Activated CD8-positive, alpha-beta T cell treated with anti-CD3 and anti-CD28 coated beads, Interleukin-2, amount 10 ng/mL, durations not matched to agents 7 days and 5 days (primary cell): ENCODE data around the gene NOS1AP. TPM values are rescaled to one million over a fixed set of nuclear protein-coding genes. Genes with fewer than 3 reads are reported as not detected.

Experiments used
- ATAC-seq: fragments of 150-1000 bp; cut with Tn5 transposase; one replicate; pipeline ENCODE4 v1.10.0; 2021; ENCODE audit warnings: moderate library complexity
- CTCF ChIA-PET: fragments of 350-600 bp; sonication (Branson Sonifier 250); formaldehyde crosslinking; loops from one replicate; lab custom pipeline; 2021; ENCODE audit warnings: antibody characterized with exemption; lab: Charles Lee
- POLR2A ChIA-PET: fragments of 350-600 bp; sonication (Branson Sonifier 250); formaldehyde crosslinking; loops from one replicate; lab custom pipeline; 2021; ENCODE audit warnings: antibody characterized with exemption; lab: Charles Lee
- DNase-seq: peaks from one replicate; pipeline ENCODE4 v3.0.0-alpha.2; 2020
- H3K27ac Mint-ChIP-seq: one replicate; pipeline ENCODE4 v1.8.0; 2021; ENCODE audit warnings: mild to moderate bottlenecking, mixed read lengths
- H3K27me3 Mint-ChIP-seq: one replicate; pipeline ENCODE4 v1.8.0; 2021; ENCODE audit warnings: low read depth, mixed read lengths
- H3K36me3 Mint-ChIP-seq: one replicate; pipeline ENCODE4 v1.8.0; 2021; ENCODE audit warnings: low read depth, mixed read lengths
- H3K4me1 Mint-ChIP-seq: one replicate; pipeline ENCODE4 v1.8.0; 2021; ENCODE audit warnings: low read depth, mixed read lengths
- H3K4me3 Mint-ChIP-seq: one replicate; pipeline ENCODE4 v1.8.0; 2021; ENCODE audit warnings: mild to moderate bottlenecking, mixed read lengths
- H3K9me3 Mint-ChIP-seq: one replicate; pipeline ENCODE4 v1.8.0; 2022; ENCODE audit warnings: mixed read lengths; ENCODE audit not compliant: insufficient read depth
- total RNA-seq, 2 experiments: library from RNA; stranded (reverse); gene quantifications; one replicate each; pipeline ENCODE4 v1.2.3, GENCODE V29; 2021

The NOS1AP gene
- total RNA-seq, 2 experiments from 2014 or later: not detected

DNA sequence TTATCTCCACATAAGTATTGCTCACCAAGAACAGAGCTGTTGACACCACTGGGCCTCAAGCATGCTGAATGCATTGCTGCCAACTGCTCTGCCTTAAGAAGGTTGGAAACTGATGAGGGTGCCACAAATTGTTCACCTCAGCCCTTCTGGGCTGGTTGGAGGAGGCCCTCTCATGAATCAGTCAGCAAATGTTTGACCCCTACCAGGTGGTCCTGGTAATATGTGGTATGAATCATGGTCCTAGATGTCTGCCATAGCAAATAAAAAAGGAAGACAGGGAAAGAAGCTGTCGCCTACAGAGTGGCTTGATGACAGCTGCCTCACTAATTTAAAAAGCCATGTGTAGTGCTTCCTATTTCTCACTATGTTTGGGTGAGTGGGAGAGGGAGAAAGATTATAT lies 295.0 kb downstream of the NOS1AP start:
- Mint-ChIP-seq H3K27ac (no peak overlapping the region), H3K27me3 (no peaks in the 10 kb centered on the region)
- POLR2A ChIA-PET: no interaction called here

DNA sequence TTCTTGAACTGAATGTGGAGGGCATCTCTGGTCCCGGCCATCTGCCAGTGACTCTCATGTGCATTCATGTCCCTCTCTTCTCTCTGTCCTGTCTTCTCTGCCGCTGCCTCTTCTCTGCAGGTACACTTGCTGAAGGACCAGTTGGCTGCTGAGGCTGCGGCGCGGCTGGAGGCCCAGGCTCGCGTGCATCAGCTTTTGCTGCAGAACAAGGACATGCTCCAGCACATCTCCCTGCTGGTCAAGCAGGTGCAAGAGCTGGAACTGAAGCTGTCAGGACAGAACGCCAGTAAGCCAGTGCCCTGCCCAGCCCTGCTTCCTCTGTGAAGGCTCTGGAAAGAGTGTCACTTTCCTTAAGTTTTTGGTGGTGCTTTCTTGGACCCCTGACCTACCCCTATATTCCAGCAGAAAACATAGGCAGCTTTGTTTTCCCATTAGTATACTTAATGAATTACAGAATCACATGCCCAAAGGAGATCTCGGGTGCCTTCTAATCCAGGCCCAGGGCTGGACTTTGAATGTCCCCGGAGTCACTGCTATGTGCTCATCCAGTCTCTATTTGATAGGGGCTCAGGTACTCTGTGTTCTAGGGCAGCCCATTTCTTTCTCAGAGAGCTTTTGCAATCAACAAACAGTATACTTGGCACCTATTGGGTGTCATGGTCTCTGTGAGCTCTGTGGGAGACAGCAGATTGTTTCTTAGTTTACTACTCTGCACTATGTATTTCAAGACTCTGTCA lies 296.0 kb downstream of the NOS1AP start:
- Mint-ChIP-seq H3K4me1 (no peaks in the 10 kb centered on the region), H3K27ac (no peak overlapping the region), H3K36me3 (no peaks in the 10 kb centered on the region), H3K9me3 (no peaks in the 10 kb centered on the region), H3K27me3 (no peaks in the 10 kb centered on the region), H3K4me3 (no peak overlapping the region)
- ATAC-seq (no peak), DNase-seq (no peak)
- ChIA-PET CTCF (no interaction called here), POLR2A (no interaction called here)

More for the DNA sequence above, 295.0 kb downstream of the NOS1AP start:
- no peak overlapping the region for H3K4me3 Mint-ChIP-seq
- no peaks in the 10 kb centered on the region for H3K36me3 Mint-ChIP-seq
- no peaks in the 10 kb centered on the region for H3K4me1 Mint-ChIP-seq
- DNase-seq: no peak
- CTCF ChIA-PET: no interaction called here
- ATAC-seq: no peak
- no peaks in the 10 kb centered on the region for H3K9me3 Mint-ChIP-seq

DNA sequence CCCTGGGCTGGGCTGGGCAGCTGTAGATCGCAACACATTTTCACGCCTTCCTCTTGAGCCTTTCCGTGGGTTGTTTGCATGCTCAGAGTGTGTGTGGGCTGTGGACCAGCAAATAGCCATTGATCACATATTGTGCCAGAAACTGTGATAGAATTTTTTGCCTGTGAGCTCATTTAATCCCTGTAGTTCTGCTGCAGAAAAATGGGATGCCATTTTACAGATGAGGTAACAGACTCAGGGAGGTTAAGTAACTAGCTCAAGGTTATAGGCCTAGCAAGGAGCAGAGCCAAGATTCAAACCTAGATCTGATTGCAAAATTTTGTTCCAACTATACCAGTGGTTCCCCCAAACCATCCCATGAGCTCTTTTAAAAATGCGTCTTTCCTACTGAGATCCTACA lies 296.7 kb downstream of the NOS1AP start:
- H3K27ac Mint-ChIP-seq: no peak overlapping the region
- no peaks in the 10 kb centered on the region for H3K27me3 Mint-ChIP-seq
- H3K36me3 Mint-ChIP-seq: no peaks in the 10 kb centered on the region
- DNase-seq: no peak
- POLR2A ChIA-PET: no interaction called here
- no peak for ATAC-seq
- CTCF ChIA-PET: interaction anchor here (1.2 kb wide), 1 partner anchor 10 kb away, joined by 3 read pairs; no protein-coding TSS in a partner anchor
- H3K4me3 Mint-ChIP-seq: no peak overlapping the region
- H3K4me1 Mint-ChIP-seq: no peaks in the 10 kb centered on the region
- H3K9me3 Mint-ChIP-seq: no peaks in the 10 kb centered on the region

DNA sequence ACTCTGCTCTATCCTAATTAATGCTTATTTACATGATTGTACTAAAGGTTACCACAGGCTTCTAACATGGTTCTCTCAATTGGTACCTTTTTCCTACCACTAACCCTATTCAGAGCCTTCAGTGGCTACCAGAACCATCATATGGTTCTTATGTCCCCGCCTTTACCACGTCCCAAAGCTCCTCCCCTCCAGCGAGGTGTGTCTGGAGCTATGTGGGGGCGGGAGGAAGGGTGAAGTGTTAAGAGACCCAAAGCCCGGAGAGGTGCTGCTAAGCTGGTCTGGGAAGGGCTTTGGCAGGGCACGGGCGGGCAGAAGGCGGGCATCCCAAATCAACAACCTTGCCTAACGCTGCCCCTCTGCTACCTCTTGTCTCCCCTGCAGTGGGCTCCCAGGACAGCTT lies 297.2 kb downstream of the NOS1AP start:
- ATAC-seq (no peak), DNase-seq (no peak)
- no peak overlapping the region for H3K27ac Mint-ChIP-seq
- no peaks in the 10 kb centered on the region for H3K4me1 Mint-ChIP-seq
- H3K27me3 Mint-ChIP-seq: no peaks in the 10 kb centered on the region
- H3K4me3 Mint-ChIP-seq: no peak overlapping the region
- no peaks in the 10 kb centered on the region for H3K9me3 Mint-ChIP-seq
- ChIA-PET CTCF (interaction anchor here (1.2 kb wide), 1 partner anchor 10 kb away, joined by 3 read pairs; no protein-coding TSS in a partner anchor), POLR2A (no interaction called here)
- H3K36me3 Mint-ChIP-seq: no peaks in the 10 kb centered on the region

DNA sequence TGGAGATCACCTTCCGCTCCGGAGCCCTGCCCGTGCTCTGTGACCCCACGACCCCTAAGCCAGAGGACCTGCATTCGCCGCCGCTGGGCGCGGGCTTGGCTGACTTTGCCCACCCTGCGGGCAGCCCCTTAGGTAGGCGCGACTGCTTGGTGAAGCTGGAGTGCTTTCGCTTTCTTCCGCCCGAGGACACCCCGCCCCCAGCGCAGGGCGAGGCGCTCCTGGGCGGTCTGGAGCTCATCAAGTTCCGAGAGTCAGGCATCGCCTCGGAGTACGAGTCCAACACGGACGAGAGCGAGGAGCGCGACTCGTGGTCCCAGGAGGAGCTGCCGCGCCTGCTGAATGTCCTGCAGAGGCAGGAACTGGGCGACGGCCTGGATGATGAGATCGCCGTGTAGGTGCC lies 297.6 kb downstream of the NOS1AP start:
- Mint-ChIP-seq H3K4me1 (no peaks in the 10 kb centered on the region), H3K9me3 (no peaks in the 10 kb centered on the region), H3K36me3 (no peaks in the 10 kb centered on the region), H3K4me3 (no peak overlapping the region), H3K27ac (no peak overlapping the region), H3K27me3 (no peaks in the 10 kb centered on the region)
- ChIA-PET POLR2A (no interaction called here), CTCF (interaction anchor here (1.2 kb wide), 1 partner anchor 11 kb away, joined by 3 read pairs; no protein-coding TSS in a partner anchor)
- DNase-seq (no peak), ATAC-seq (no peak)

DNA sequence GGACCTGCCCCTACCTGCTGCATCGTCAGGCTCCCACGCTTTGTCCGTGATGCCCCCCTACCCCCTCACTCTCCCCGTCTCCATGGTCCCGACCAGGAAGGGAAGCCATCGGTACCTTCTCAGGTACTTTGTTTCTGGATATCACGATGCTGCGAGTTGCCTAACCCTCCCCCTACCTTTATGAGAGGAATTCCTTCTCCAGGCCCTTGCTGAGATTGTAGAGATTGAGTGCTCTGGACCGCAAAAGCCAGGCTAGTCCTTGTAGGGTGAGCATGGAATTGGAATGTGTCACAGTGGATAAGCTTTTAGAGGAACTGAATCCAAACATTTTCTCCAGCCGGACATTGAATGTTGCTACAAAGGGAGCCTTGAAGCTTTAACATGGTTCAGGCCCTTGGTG lies 298.3 kb downstream of the NOS1AP start:
- CTCF ChIA-PET: no interaction called here
- Mint-ChIP-seq H3K4me1 (no peaks in the 10 kb centered on the region), H3K36me3 (no peaks in the 10 kb centered on the region), H3K9me3 (no peaks in the 10 kb centered on the region), H3K27ac (no peak overlapping the region), H3K4me3 (no peak overlapping the region), H3K27me3 (no peaks in the 10 kb centered on the region)
- POLR2A ChIA-PET: interaction anchor here (0.6 kb wide), 1 partner anchor 533 kb away, joined by 3 read pairs; no protein-coding TSS in a partner anchor
- ATAC-seq (no peak), DNase-seq (no peak)

DNA sequence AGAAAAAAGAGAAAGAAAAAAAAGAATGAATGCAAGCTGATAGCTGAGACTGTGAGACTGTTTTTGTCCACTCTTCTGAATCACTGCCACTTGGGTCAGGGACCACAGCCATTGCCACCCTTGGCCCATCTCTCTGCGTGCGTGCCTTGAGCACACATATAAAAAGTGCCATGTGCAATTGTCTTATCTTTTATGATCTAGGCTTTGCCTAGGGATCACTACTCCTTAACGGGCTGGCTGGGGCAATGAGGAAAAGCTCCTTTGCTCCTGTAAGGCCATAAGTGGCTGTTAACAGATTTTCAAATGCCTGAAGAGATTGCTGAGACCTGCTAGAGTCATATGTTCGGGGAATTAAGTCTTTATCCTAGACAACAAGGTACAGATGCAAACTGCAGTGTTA lies 299.0 kb downstream of the NOS1AP start:
- ATAC-seq: no peak
- no peaks in the 10 kb centered on the region for H3K9me3 Mint-ChIP-seq
- DNase-seq: no peak
- H3K27ac Mint-ChIP-seq: no peak overlapping the region
- H3K4me1 Mint-ChIP-seq: no peaks in the 10 kb centered on the region
- POLR2A ChIA-PET: no interaction called here
- no peaks in the 10 kb centered on the region for H3K36me3 Mint-ChIP-seq
- no peak overlapping the region for H3K4me3 Mint-ChIP-seq
- H3K27me3 Mint-ChIP-seq: no peaks in the 10 kb centered on the region
- CTCF ChIA-PET: no interaction called here

DNA sequence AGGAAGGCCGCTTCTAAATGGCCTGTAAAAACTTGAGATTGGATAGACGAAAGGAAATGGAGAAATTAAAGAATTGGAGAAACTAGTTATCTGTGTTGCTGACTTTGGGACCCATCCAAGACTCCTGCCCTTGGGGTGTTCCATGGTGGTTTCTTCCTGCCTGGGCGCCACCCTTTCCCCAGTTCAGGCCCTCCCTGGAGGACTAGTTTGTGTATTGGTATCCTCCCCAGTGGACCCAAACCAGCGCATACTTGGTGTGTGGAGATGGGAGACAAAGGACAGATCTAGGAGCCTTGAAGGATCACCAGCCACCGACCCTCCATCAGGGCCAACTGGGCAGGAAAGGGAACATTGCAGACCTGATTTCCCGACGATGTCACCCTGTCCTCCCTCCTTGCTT lies 300.1 kb downstream of the NOS1AP start:
- H3K27me3 Mint-ChIP-seq: no peaks in the 10 kb centered on the region
- ChIA-PET CTCF (no interaction called here), POLR2A (interaction anchor here (0.7 kb wide), 1 partner anchor 327 kb away, joined by 3 read pairs; no protein-coding TSS in a partner anchor)
- no peak overlapping the region for H3K4me3 Mint-ChIP-seq
- H3K9me3 Mint-ChIP-seq: no peaks in the 10 kb centered on the region
- H3K4me1 Mint-ChIP-seq: no peaks in the 10 kb centered on the region
- no peaks in the 10 kb centered on the region for H3K36me3 Mint-ChIP-seq
- no peak for ATAC-seq
- DNase-seq: no peak
- H3K27ac Mint-ChIP-seq: no peak overlapping the region

DNA sequence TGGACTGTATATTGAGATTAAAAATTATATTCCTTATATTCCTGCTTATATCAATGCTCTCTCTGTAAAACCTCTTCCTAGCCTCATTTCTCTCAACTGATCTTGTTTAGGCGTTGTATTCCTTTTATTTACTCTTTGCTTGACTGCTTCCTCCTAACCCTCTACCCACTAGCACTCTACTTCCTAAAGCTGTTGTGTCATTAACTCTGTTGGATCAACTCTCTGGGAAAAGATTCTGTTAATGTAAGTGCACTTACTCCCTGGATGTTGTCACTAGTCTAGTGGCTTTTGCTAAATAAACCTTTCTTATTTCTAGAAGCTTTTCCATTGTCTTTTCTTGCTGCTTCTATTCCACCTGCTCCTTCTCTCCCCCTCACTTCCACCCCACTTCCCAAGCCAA lies 300.7 kb downstream of the NOS1AP start:
- Mint-ChIP-seq H3K27me3 (no peaks in the 10 kb centered on the region), H3K4me3 (no peak overlapping the region)
- no peak for ATAC-seq

DNA sequence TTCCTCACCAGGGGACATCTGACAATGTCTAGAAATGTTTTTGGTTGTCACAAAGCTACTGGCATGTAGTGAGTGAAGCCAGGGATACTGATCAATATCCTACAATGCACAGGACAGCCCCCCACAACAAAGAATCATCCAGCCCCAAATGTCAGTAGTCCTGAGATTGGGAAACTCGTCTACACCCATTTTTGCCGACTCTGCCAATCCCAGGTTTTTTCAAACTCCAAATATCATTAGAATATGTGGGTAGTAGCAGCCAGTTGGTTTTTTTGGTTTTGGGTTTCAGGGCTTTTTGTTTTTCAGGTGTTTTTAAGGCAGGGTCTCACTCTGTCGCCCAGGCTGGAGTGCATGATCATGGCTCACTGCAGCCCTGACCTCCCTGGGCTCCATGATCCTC lies 301.2 kb downstream of the NOS1AP start:
- CTCF ChIA-PET: no interaction called here
- ATAC-seq: no peak

More for the DNA sequence above, 300.7 kb downstream of the NOS1AP start:
- no peak for DNase-seq
- H3K36me3 Mint-ChIP-seq: no peaks in the 10 kb centered on the region
- ChIA-PET CTCF (no interaction called here), POLR2A (no interaction called here)
- H3K9me3 Mint-ChIP-seq: no peaks in the 10 kb centered on the region
- no peaks in the 10 kb centered on the region for H3K4me1 Mint-ChIP-seq
- no peak overlapping the region for H3K27ac Mint-ChIP-seq

DNA sequence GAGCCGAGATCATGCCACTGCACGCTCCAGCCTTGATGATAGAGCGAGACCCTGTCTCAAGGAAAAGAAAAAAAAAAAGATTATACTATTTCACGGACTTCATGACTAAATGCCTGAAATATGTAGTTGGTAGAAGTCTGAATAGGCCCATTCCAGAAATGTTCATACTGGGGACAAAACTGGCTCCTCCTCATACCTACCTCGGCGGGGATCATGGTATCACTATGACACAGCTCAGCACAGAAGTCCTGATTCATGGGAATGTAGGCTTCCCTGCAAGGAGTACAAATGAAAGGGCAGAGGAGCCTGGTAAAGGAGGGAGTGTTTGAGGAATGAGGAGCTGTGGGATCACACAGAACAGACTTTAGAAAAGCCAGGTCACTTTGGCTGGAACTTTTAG lies 302.1 kb downstream of the NOS1AP start:
- H3K27me3 Mint-ChIP-seq: no peaks in the 10 kb centered on the region

More for the DNA sequence above, 301.2 kb downstream of the NOS1AP start:
- no peaks in the 10 kb centered on the region for H3K4me1 Mint-ChIP-seq
- H3K9me3 Mint-ChIP-seq: no peaks in the 10 kb centered on the region
- no peak overlapping the region for H3K4me3 Mint-ChIP-seq
- H3K27me3 Mint-ChIP-seq: no peaks in the 10 kb centered on the region
- POLR2A ChIA-PET: no interaction called here
- no peak overlapping the region for H3K27ac Mint-ChIP-seq
- DNase-seq: no peak
- H3K36me3 Mint-ChIP-seq: no peaks in the 10 kb centered on the region

DNA sequence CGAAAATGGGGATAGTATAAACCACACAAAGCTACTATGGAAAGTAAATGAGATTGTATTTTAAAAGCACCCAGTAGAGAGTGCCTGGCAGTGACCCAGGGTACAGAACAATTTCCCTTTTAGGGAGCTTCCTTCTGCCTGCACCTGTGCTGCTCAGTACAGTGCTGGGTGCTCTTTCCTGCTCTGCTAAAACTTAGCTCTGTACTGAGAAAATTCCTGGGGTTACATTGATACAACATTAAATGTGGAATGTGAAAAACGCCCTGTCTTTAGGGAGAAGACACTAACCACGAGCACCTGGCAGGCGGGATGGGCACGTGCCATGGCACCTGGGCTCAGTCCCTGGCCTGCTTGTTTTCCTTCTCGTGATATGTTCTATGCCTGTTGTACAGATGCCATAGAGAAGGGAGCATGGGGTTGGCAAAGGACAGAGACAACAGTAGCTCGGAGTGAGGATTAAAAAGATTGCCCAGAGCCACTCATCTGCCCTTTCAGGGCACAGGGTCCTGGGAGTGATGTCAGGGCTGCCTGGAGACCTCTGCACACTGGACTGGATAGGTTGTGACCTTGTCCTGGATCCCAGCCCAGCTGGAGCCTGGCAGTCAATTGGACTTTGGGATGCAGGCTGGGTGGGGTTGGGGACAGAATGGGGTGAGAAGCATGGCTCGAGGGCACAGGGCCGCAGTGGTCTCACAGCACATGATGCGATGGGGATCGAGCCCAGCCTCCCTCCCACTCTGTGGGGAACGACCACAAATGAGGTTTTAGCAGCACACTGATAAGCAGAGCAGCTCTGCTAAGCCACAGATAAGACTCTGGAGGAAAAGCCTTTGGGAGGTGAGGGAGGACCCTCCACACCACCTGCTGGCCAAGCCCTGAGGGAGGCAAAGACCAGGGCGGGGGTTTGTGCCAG lies 302.9 kb downstream of the NOS1AP start:
- CTCF ChIA-PET: no interaction called here
- no peak for ATAC-seq

More for the DNA sequence above, 302.1 kb downstream of the NOS1AP start:
- ATAC-seq (no peak), DNase-seq (no peak)
- H3K36me3 Mint-ChIP-seq: no peaks in the 10 kb centered on the region
- ChIA-PET POLR2A (no interaction called here), CTCF (no interaction called here)
- H3K27ac Mint-ChIP-seq: no peak overlapping the region
- H3K4me1 Mint-ChIP-seq: no peaks in the 10 kb centered on the region
- H3K4me3 Mint-ChIP-seq: no peak overlapping the region
- H3K9me3 Mint-ChIP-seq: no peaks in the 10 kb centered on the region

More for the DNA sequence above, 302.9 kb downstream of the NOS1AP start:
- no peak overlapping the region for H3K4me3 Mint-ChIP-seq
- H3K9me3 Mint-ChIP-seq: no peaks in the 10 kb centered on the region
- POLR2A ChIA-PET: no interaction called here
- H3K36me3 Mint-ChIP-seq: no peaks in the 10 kb centered on the region
- no peak for DNase-seq
- H3K4me1 Mint-ChIP-seq: no peaks in the 10 kb centered on the region
- H3K27ac Mint-ChIP-seq: no peak overlapping the region
- no peaks in the 10 kb centered on the region for H3K27me3 Mint-ChIP-seq
